A549 (cell line): Measurements from ENCODE around the gene RGS14.

Experiments
- BHLHE40 ChIP-seq: IDR thresholded peaks from 2 replicates; pipeline ENCODE4 v1.6.1; 2012; ENCODE audit warnings: low read depth, low read length, inconsistent platforms
- CEBPB ChIP-seq, 2 experiments: fragments of >200 bp in 1 of 2; sonication (Bioruptor Twin) in 1 of 2; formaldehyde crosslinking in 1 of 2; IDR thresholded peaks; 2 replicates each; pipeline ENCODE4 v1.6.1; 2012 to 2016
- CTCF ChIP-seq: fragments of >200 bp; sonication (Bioruptor Twin); formaldehyde crosslinking; IDR thresholded peaks from 3 replicates; pipeline ENCODE4 v1.5.1; 2016
- ELK1 ChIP-seq: fragments of 150-350 bp; IDR thresholded peaks from 2 replicates; pipeline ENCODE4 v1.6.1; 2014; ENCODE audit warnings: low read depth, mild to moderate bottlenecking, low read length
- EP300 ChIP-seq, 2 experiments: fragments of >200 bp; sonication (Bioruptor Twin); formaldehyde crosslinking; IDR thresholded peaks; 2 replicates in 1 of 2; 3 replicates in 1 of 2; pipeline ENCODE4 v1.6.1; 2016 to 2017
- KDM1A ChIP-seq: fragments of 200-600 bp; sonication (generic); IDR thresholded peaks from 2 replicates; pipeline ENCODE4 v1.6.1; 2016; ENCODE audit warnings: low read depth, mild to moderate bottlenecking
- MAX ChIP-seq: IDR thresholded peaks from 2 replicates; pipeline ENCODE4 v1.6.1; 2012
- MAZ ChIP-seq: fragments of 150-350 bp; IDR thresholded peaks from 2 replicates; pipeline ENCODE4 v1.6.1; 2014; ENCODE audit warnings: antibody characterized with exemption, low read depth, low read length, borderline replicate concordance
- NFE2L2 ChIP-seq: fragments of 150-350 bp; conservative IDR thresholded peaks from 2 replicates; pipeline ENCODE4 v1.6.1; 2014; ENCODE audit warnings: low read length
- POLR2A ChIP-seq: IDR thresholded peaks from 2 replicates; pipeline ENCODE4 v1.6.1; 2012; ENCODE audit warnings: mild to moderate bottlenecking, low read length
- RAD21 ChIP-seq, 2 experiments: fragments of >200 bp in 1 of 2; sonication (Bioruptor Twin) in 1 of 2; formaldehyde crosslinking in 1 of 2; IDR thresholded peaks in 1 of 2; conservative IDR thresholded peaks in 1 of 2; 2 replicates in 1 of 2; 3 replicates in 1 of 2; pipeline ENCODE4 v1.6.1; 2012 to 2018; ENCODE audit warnings: inconsistent platforms in 1 of 2
- RARB ChIP-seq: fragments of 250-450 bp; sonication (Bioruptor Pico); IDR thresholded peaks from 2 replicates; pipeline ENCODE4 v1.8.0; 2021; ENCODE audit warnings: mild to moderate bottlenecking, moderate library complexity
- TF ChIP-seq, protein P1 (sequence below): fragments of 450-650 bp; IDR thresholded peaks from 2 replicates; pipeline ENCODE4 v1.6.1; 2014; ENCODE audit warnings: antibody characterized with exemption

DNA sequence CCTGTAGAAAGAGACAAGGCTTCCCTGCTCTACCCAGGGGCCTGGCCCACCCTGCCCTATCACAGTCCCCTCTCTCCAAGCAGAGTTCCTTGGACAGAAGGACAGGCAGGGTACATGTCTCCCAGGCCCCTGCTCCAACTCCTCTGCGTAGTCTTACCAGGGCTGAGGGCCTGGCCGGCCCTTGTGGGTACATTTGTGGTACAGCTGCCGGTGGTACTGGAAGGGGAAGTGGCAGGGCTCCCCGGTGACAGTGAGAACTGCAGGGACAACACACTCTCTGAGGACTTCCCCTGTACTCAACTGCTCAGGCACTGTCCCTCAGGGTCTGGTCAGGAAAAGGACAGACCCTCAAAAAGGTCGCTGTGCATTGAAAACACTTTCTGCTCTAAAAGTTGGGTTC, 48.1 kb downstream of the RGS14 start:
- TF ChIP-seq ELK1 = no peak
- no peak for TF ChIP-seq KDM1A
- TF ChIP-seq POLR2A = no peak
- TF ChIP-seq CTCF = no peak
- TF ChIP-seq EP300 (IDR thresholded peaks at IDR 0.05) = no peak
- no peak for TF ChIP-seq NFE2L2
- no peak for TF ChIP-seq RAD21 (conservative IDR thresholded peaks at IDR 0.05 in 1 of 2, IDR thresholded peaks at IDR 0.05 in 1 of 2)
- TF ChIP-seq, protein P1, sequence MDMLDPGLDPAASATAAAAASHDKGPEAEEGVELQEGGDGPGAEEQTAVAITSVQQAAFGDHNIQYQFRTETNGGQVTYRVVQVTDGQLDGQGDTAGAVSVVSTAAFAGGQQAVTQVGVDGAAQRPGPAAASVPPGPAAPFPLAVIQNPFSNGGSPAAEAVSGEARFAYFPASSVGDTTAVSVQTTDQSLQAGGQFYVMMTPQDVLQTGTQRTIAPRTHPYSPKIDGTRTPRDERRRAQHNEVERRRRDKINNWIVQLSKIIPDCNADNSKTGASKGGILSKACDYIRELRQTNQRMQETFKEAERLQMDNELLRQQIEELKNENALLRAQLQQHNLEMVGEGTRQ = no peak
- no peak for TF ChIP-seq MAX
- no peak for TF ChIP-seq RARB (CRISPR knock-in tag)
- TF ChIP-seq CEBPB (IDR thresholded peaks at IDR 0.05) = no peak
- no peak for TF ChIP-seq BHLHE40
- no peak for TF ChIP-seq MAZ
